WI38 (cell line): ENCODE measurements around the gene AFTPH.

Source experiments
- H3K4me3 ChIP-seq: 2 replicates; pipeline ENCODE4 v1.5.1; 2011; ENCODE audit warnings: low read depth, mild to moderate bottlenecking, control low read depth, low read length
- CTCF ChIP-seq: IDR thresholded peaks from 2 replicates; pipeline ENCODE4 v1.5.1; 2012; ENCODE audit warnings: low read depth, mild to moderate bottlenecking, control low read depth, low read length

Gene AFTPH

GRCh38 chr2:64607381-64608304 lies 83.5 kb downstream of the AFTPH start:
- TF ChIP-seq CTCF: no peak
- no peak overlapping the region for H3K4me3 ChIP-seq

GRCh38 chr2:64608867-64609226 lies 84.7 kb downstream of the AFTPH start:
- no peak for TF ChIP-seq CTCF

GRCh38 chr2:64609227-64609941 lies 85.3 kb downstream of the AFTPH start:
- TF ChIP-seq CTCF: no peak

More at GRCh38 chr2:64608867-64609226, 84.7 kb downstream of the AFTPH start:
- H3K4me3 ChIP-seq: no peak overlapping the region

GRCh38 chr2:64609942-64610281 lies 85.8 kb downstream of the AFTPH start:
- no peak overlapping the region for H3K4me3 ChIP-seq

More at GRCh38 chr2:64609227-64609941, 85.3 kb downstream of the AFTPH start:
- H3K4me3 ChIP-seq: no peak overlapping the region

GRCh38 chr2:64610316-64610855 lies 86.3 kb downstream of the AFTPH start:
- no peak for TF ChIP-seq CTCF
- H3K4me3 ChIP-seq: no peak overlapping the region

More at GRCh38 chr2:64609942-64610281, 85.8 kb downstream of the AFTPH start:
- TF ChIP-seq CTCF: no peak

GRCh38 chr2:64612575-64613195 lies 88.6 kb downstream of the AFTPH start:
- no peak overlapping the region for H3K4me3 ChIP-seq
- no peak for TF ChIP-seq CTCF
